ENCODE results near the gene C11orf91.

- no peak for TF ChIP-seq POLR2A (IDR thresholded peaks at IDR 0.05)
- TF ChIP-seq CTCF (IDR thresholded peaks at IDR 0.05) = no peak
Measured at GRCh38 chr11:33696931-33697638, 3.5 kb downstream of the C11orf91 start.
